NCI-H345 treated with DMSO at 0.1 percent for 48 hours (cell line): ENCODE data around the gene MS4A8.

Experiments used
- DNase-seq: peaks from one replicate; lab custom pipeline; 2025; ENCODE audit not compliant: unreplicated experiment; lab: John Stamatoyannopoulos, UW

The MS4A8 gene

GRCh38 chr11:60762851-60763691 lies 63.7 kb downstream of the MS4A8 start:
- no peak for DNase-seq

- no peak for DNase-seq
Measured at GRCh38 chr11:60763692-60764369, 64.4 kb downstream of the MS4A8 start.

- DNase-seq, result no peak
Measured at GRCh38 chr11:60764879-60765278, 65.5 kb downstream of the MS4A8 start.

- DNase-seq, result no peak
Measured at GRCh38 chr11:60765355-60765754, 65.9 kb downstream of the MS4A8 start.
